ENCODE data around the gene AASDH.

Gene AASDH, protein sequence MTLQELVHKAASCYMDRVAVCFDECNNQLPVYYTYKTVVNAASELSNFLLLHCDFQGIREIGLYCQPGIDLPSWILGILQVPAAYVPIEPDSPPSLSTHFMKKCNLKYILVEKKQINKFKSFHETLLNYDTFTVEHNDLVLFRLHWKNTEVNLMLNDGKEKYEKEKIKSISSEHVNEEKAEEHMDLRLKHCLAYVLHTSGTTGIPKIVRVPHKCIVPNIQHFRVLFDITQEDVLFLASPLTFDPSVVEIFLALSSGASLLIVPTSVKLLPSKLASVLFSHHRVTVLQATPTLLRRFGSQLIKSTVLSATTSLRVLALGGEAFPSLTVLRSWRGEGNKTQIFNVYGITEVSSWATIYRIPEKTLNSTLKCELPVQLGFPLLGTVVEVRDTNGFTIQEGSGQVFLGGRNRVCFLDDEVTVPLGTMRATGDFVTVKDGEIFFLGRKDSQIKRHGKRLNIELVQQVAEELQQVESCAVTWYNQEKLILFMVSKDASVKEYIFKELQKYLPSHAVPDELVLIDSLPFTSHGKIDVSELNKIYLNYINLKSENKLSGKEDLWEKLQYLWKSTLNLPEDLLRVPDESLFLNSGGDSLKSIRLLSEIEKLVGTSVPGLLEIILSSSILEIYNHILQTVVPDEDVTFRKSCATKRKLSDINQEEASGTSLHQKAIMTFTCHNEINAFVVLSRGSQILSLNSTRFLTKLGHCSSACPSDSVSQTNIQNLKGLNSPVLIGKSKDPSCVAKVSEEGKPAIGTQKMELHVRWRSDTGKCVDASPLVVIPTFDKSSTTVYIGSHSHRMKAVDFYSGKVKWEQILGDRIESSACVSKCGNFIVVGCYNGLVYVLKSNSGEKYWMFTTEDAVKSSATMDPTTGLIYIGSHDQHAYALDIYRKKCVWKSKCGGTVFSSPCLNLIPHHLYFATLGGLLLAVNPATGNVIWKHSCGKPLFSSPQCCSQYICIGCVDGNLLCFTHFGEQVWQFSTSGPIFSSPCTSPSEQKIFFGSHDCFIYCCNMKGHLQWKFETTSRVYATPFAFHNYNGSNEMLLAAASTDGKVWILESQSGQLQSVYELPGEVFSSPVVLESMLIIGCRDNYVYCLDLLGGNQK

DNA sequence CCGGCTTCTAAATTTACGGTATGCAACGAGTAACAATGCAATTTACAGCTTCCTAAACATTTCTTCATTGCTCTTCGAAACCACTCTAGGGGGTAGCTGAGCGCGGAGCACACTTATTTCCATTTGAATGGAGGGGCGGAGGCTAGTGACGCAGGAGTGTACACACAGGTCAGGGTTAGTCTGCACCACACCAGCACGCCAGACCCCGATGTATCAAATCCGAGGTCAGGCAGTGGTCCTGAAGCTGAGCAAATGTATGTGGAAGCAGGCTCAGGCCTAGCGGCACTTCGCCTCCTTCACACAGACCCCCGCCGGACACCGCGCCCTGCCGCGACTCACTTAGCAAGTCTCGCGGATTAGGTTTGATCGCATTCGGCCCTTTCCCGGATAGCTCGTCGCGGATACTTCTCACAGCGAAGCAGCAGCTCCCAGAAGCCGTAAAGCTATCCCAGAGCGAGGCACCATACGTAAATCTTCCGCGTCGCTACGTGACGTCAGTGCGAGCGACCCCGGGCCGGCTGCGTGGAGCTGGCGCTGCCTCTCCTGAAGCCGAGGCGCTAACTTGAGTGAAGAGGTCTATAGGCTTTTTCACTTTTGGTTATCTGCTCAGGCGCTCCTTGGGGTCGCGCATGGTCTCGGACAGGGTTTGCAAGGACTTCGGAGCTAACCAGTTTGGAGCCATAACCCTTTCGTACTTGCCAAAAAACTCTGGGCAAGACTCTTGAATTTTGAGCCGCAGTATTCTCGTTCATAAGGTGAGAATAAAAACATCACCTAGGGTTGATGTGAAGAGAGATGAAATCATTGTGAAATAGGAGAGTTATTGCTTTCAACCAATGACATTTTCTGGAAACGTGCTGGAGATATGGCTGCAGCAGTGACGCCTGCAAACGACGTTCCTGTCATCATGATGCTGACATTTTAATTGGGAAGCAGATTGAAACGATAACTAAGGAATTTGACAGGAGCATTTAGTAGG lies at the start of gene AASDH:
Gene AASDH (minus strand): TSS at position 469 of the 979 bp plus-strand sequence. CDS start 3,192 bp downstream, outside the sequence.
- DNase-seq (ENCODE audit: low read depth): peak; percentile 91

DNA sequence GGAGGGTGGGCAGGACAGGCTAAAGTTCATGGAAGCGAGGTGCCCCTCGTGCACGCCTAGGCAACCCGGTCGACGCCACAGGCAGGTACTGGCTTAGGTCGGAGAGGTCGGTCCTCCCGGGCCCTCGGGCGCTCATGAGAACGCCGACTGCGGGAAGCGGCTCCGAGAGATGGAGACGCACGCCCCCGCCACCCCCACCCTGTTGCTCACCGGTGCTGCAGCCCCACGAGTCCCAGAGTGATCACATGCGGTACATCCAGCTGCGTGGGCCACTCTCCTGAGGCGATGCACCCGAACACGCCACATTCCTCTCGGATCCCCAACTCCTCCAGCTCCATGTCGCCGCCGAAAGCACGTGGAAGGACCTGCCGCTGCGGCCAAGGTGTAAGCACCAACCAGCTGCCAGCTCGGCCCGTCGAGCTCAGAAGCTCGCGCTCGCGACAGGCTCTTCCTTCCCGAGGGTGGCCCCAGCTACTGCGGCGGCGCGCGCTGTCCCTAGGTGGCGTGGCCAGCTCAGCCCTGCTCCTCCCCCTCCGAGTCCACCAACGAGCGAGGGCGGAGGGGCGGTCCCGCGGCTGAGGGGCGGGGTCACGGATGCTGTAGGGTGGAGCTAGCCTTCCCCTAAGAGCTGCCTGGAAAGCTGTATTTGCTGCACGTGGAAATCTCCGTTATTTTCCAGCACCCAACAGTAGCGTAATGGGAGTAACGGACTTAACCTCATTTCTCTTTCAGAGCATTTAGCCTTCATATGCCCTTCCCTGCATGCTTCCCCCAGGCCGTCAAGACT lies 48.0 kb upstream of the AASDH start, which contains the start of gene PPAT:
Gene PPAT (minus strand): TSS at position 476 of the 787 bp plus-strand sequence. CDS start 138 bp downstream, at position 338.
- peak; percentile 92 for DNase-seq (ENCODE audit: low read depth)

DNA sequence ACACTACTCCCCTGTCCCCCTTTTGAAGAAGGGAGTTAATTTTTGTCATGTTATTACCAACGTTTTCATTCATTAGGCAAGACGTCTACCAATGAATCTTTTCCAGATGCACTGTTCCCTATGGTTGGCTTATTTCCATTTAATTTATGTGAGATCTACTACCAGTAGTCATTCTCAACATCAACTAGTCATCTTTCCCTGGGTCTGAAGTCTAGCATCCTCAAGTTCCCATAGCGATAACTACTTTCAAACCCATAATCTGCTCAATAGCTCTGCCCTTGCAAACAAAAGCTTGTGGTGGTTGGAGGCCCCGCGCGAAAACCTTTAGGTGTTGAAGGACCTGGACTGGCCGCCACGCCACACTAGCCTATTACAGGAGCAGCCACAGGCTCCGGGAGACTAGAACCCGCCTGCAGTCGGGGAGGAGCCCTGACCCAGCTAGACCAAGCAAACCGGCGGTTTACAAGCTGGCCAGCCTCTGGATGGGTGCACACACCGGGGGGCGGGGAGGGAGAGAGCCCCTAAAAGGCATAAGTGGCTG lies 47.4 kb upstream of the AASDH start:
- DNase-seq (ENCODE audit: low read depth): no peak

DNA sequence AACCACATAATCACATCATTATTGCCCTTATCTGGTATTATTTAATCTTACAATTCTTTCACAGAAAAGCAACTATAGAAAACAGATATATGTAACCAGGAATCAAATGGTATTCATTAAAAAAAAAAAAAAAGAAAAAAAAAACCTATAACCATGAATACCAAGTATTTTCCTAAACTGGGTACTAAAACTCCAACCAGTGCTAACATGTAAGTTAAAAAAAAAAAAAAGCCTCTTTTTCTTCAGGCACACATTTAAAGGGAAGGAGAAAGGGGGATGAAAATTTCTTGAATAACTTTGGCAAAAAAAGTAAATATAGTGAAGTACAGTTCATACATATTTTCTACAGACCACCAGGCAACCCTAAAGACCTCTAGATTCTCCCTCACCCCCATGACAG lies 46.0 kb upstream of the AASDH start:
- DNase-seq (ENCODE audit: low read depth): no peak

DNA sequence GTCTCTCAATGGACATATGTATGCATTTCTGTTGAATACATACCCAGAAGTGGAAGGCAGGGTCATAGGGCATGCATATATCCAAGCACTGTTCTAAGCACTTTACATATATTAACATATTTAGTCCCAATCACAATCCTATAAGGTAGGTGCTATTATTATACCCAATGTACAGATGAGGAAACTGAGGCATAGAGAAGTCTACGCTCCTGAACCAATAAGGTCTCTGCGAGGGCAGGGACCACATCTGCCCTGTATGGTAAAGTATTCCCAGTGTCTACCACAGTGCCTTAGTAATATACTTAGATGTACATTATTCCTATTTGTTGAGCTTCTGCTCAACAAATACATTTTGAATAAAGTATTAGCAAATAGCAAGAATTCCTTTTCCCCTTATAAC lies 42.9 kb upstream of the AASDH start:
- no peak for DNase-seq (ENCODE audit: low read depth)

DNA sequence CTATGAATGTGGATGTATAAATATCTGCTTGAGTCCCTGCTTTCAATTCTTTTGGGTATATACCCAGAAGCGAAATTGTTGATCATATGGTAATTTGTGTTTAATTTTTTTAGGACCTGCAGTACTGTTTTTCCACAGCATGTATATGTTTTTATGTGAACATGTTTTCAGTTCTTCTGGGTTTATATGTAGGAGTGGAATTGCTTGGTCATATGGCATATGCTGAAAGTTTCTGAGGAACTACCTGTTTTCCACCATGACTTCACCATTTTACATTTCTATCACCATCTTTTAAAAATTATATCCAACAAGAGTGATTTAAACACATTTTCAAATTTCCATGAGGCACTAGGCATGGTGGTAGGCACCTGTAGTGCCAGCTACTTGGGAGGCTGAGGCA lies 39.9 kb upstream of the AASDH start:
- no peak for DNase-seq (ENCODE audit: low read depth)

DNA sequence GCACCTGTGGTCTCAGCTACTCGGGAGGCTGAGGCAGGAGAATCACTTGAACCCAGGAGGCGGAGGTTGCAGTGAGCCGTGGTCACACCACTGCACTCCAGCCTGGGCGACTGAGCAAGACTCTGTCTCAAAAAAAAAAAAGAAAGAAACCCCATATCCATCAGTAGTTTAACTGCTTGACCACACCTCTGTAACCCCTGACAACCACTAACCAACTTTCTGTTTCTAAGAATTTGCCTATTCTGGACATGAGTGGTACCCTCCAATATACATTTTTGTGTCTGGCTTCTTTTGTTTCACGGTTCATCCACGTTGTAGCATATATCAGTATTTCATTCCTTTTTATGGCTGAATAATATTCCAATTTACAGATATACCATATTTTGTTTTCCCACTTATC lies 39.0 kb upstream of the AASDH start:
- DNase-seq (ENCODE audit: low read depth): no peak

DNA sequence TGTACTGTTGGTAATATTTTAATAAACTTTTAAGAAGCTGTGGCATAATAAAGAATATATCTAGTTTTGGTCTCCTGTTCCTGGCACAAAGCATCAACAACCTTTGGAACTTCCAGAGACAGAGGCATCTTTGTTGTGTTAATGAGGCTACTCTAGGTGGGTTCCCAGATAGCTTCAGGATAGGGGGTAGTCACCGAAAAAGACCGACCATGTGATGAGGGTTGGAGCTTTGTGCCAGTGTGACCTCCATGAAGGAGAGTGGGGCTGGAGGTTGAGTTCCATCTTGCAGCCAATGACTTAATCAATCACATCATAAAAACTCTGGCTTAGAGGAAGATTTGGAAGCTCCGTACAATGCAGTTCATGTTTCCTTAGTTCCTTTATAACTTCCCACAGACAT lies 38.2 kb upstream of the AASDH start:
- no peak for DNase-seq (ENCODE audit: low read depth)

DNA sequence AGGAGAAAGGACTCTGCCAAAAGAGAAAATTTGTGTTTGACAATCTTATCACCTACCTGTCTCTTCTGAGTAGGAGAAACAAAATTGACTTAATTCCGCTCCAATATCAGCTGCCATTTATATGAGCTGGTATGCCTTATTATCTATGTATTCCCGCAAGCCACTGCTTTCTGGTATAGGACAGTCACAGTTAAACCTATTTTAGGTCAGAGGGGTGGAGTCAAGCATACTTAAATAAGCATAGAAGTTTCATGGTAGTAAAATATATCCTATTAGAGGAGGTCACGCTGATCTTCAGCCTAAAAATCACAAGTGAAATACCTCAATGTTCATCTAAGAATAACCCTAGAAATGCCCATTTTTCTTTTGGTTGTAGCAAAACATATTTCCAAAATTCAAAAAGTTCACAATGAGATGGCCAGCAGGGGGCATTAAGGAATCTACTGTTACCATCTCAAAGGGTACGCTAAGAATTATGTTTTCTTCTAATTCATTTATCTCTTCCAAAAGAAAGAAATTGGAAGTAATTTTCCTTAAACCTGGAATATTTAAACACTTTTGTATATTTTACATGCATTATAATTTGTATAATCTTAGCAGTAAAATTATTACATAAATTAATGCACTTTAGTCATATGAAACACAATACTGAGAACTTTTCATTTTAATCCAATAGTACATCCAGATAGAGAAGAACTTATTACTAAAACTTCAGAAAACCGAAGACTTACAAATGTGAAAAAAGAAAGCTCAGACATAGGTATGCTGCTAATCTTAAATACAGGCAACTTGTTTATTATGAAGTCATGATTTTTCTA lies 37.6 kb upstream of the AASDH start:
- DNase-seq (ENCODE audit: low read depth): no peak

DNA sequence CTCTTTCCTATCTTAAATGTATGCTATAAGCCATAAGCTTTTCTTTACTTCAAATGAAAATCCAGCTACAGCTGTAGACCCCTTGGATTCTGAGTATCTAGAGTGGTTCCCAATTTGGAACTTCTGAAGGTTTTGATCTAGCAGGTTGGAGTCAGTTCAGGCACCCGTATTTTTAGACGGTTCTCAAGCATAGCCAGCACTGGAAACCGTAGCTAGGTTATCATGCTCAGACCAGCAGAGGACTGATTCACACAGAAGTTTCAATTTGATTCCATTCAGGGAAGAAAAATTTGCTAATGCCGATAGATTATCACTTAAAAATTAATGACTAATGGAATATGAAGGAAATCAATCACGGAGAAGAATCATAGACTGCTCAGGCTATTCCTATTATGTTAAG lies 36.9 kb upstream of the AASDH start:
- DNase-seq (ENCODE audit: low read depth): no peak

DNA sequence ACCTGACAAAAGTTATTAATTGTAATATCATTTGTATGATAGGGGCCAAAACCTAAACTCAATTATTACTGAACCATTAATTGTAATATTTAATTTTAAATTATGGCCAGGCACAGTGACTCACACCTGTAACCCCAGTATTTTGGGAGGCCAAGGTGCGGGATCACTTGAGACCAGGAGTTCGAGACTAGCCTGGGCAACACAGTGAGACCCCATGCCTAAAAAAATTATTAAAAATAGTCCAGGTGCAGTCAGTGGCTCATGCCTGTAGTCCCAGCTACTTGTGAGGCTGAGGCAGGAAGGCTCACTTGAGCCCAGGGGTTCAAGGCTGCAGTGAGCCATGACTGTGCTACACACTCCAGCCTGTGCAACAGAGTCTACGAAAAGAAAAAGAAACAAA lies 30.1 kb upstream of the AASDH start:
- DNase-seq (ENCODE audit: low read depth): no peak

DNA sequence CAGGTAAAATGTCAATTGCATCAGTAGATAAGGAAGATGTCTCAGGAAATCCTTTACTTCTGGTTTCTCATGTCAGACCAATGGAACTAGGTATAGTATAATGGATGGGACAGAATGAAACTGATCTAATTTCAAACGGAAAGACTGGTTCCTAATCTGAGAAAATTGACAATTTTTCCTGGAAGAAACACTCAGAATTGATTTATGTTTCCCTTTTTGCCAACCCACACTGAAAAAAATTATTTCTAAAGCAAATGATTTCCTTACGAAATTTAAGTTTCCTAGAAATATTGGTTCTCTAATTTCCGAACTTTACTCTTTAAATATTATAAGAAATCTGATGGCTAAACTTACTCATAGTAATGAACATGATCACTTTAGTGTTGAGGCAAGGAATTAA lies 29.1 kb upstream of the AASDH start:
- DNase-seq (ENCODE audit: low read depth): no peak

DNA sequence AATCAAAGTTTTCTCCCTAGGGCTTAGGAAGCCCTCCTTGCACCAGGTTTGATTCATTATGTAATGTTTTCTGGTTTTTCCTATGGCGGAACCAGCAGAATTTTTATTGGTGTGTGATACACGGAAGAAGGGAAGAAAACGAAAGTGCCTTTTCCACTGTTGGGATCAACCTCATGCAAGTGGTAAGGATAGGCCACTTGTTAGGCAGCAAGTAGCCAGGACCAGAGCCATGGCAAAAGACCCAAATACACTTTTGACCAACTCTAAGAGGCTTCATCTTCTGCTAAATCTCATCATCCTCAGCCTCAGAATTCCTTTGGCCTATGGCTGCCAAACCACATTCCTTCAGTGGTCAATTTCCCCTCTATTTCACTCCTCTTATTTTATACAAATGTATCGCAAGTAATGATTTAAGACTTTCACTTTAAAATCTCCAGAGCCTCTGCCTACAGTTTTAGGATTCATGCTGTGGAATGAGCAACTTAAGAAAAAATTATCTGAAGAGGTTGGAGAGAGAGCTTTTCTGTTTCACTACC lies 26.9 kb upstream of the AASDH start:
- no peak for DNase-seq (ENCODE audit: low read depth)

DNA sequence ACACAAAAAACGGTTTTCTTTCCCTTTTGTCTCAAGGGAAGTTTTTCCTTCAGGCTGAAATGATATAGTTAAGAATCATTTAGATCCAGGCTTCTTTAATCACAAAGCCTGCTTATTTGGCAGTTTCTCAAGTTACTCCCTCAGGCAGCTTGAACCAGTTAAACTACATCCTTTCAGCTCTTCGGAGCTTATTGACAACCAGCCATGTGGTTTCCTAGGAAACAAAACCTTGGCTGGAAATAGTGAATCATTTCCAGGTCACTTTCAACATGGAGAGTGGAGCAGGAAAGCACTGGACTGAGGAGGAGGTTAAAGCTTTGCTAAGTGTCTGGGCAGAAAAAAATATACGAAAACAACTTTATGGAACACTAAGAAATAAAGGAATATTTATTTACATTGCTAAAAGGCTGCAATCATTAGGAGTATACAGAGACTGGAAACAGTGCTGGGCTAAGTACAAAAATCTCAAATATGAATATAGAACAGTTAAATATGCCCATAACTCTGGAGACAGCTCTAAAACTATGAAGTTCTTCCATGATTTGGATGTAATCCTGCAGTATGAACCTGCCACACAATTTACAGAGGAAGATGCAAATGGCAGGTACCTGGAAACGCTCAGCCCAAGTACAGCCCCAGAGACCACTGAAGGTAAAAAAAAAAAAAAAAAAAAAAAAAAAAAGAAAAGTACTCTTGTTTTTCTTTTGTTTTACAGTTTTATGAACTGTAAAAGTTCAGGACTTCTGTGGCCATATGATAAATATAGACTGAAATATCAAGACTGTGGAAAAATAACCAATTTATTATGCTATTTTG lies 23.2 kb upstream of the AASDH start:
- DNase-seq (ENCODE audit: low read depth): peak; percentile 50

DNA sequence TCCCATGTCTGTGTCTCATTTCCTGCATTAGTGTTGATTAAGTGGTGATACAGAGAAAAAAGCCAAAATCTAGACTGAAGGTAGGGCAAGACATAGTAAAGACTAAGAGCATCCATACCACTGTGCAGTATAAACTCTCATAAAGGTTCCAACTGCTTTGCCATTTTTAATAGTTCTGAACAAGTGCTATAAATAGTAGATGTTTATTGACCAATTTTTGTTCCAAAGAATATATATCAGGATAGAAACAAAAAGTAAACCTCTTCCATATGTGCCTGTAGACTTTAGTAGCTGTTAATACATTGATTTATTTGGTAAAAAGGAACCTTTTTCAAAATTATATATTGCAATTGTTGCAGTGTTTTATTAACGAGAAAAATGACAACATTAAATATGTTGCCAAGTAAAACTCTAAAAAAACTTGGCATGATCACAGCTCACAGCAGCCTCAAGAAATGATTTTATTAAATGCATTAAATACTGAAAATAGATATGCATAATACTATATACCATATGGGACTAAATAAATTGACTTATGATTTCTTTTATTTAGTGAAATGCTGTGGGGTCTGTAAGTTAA lies 22.3 kb upstream of the AASDH start:
- no peak for DNase-seq (ENCODE audit: low read depth)

DNA sequence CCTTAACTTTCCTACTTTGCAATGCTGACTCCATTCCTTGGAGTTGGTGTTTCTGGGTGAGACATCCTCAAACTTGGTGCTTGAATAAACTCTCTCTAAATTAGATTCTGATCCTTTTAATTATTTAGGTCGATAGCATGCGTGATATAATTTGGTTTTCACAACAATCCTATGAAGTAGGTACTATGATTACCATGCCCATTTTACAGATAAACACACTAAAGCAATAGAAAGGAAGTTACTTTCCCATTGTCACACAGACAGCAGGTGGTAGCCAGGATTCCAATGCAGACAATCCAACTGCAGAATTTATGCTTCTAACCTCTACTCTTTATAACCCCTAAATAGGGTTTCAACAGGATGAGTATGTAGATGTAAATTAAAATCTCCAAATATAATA lies 21.7 kb upstream of the AASDH start:
- no peak for DNase-seq (ENCODE audit: low read depth)

DNA sequence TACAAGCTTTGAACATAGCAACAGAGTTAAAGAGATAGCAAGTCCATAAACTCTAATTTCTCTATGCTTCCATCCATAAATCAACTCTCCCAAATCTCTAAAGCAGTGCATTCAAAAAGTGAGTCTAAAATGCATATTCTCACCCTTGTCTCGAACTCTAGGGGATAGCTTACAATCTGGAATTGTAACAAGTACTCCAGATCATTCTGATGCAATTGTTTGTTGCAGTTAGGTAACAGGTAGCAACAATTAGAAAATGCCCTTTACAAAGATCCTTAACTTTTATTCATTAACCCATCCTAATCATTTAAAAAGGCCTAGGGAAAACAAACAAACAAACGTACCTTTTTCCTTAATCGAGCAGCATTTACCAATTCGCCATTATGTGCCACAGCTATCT lies 18.9 kb upstream of the AASDH start:
- no peak for DNase-seq (ENCODE audit: low read depth)

DNA sequence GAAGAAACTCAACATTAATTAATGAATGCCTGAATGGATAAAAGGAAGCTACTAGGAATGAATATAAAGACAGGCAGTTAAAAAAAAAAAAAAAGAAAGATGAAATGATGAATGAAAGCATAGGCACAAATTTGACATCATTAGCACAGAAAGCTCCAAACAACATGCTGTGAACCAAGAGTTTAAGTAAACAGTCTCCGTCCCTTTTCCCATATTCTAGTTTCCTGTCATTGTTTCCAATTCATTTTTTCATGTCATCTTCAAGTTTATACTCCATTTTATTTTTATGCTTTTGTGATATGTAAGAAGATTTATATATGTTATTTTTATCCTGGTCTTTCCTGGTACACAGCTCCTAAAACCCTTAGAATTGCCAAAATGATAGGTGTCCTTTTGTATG lies 17.7 kb upstream of the AASDH start:
- DNase-seq (ENCODE audit: low read depth): no peak

Measured in HS-27A (cell line).